Neural cell (in vitro differentiated cells): ENCODE measurements around the gene ARHGEF39. TPM values are rescaled to one million over a fixed set of nuclear protein-coding genes. Genes with fewer than 3 reads are reported as not detected.

Experiments used
- H2AFZ ChIP-seq: fragments of 200-600, 300-800 bp; sonication (generic), shearing (Covaris generic); 2 replicates; pipeline ENCODE4 v1.6.0; 2014; ENCODE audit warnings: low read depth, mild to moderate bottlenecking, antibody characterized with exemption, low read length, moderate library complexity
- H3F3A ChIP-seq: fragments of 200-600 bp; shearing (Covaris generic); 2 replicates; pipeline ENCODE4 v1.6.1; 2016; ENCODE audit warnings: mild to moderate bottlenecking, moderate library complexity, mixed read lengths, antibody characterized with exemption, low read length; ENCODE audit not compliant: insufficient read depth, poor library complexity, severe bottlenecking
- H3K27ac ChIP-seq: fragments of 200-600, 300-800 bp; sonication (generic), shearing (Covaris generic); 2 replicates; pipeline ENCODE4 v1.5.1; 2014; ENCODE audit warnings: mild to moderate bottlenecking, low read length, moderate library complexity
- H3K27me3 ChIP-seq: fragments of 300-800, 200-600 bp; sonication (generic), shearing (Covaris generic); 2 replicates; pipeline ENCODE4 v1.6.0; 2014; ENCODE audit warnings: mild to moderate bottlenecking, low read depth, low read length, moderate library complexity; ENCODE audit not compliant: insufficient read depth
- H3K36me3 ChIP-seq: fragments of 300-800, 200-600 bp; sonication (generic), shearing (Covaris generic); 2 replicates; pipeline ENCODE4 v1.5.1; 2014; ENCODE audit warnings: mild to moderate bottlenecking, antibody characterized with exemption, low read length, moderate library complexity; ENCODE audit not compliant: insufficient read depth
- H3K4me2 ChIP-seq: fragments of 300-800, 200-600 bp; sonication (generic), shearing (Covaris generic); 2 replicates; pipeline ENCODE4 v1.6.0; 2014; ENCODE audit warnings: mild to moderate bottlenecking, low read length
- H3K4me3 ChIP-seq: fragments of 300-800, 200-600 bp; sonication (generic), shearing (Covaris generic); 2 replicates; pipeline ENCODE4 v1.5.1; 2014; ENCODE audit warnings: mild to moderate bottlenecking, low read length, moderate library complexity
- H3K79me2 ChIP-seq: fragments of 200-600 bp; shearing (Covaris generic); replicated peaks from 2 replicates; pipeline ENCODE4 v1.6.0; 2014; ENCODE audit warnings: mild to moderate bottlenecking, low read length, moderate library complexity; ENCODE audit not compliant: insufficient read depth
- H3K9ac ChIP-seq: fragments of 300-800, 200-600 bp; sonication (generic), shearing (Covaris generic); 2 replicates; pipeline ENCODE4 v1.6.1; 2016; ENCODE audit warnings: mild to moderate bottlenecking, low read length, mixed read lengths
- H3K9me2 ChIP-seq: fragments of 200-600 bp; shearing (Covaris generic); 2 replicates; pipeline ENCODE4 v1.6.1; 2016; ENCODE audit warnings: mild to moderate bottlenecking, low read length, mixed read lengths; ENCODE audit not compliant: insufficient read depth
- H3K9me3 ChIP-seq: fragments of 200-600, 300-800 bp; sonication (generic), shearing (Covaris generic); 2 replicates; pipeline ENCODE4 v1.6.1; 2016; ENCODE audit warnings: mild to moderate bottlenecking, mixed run types, low read length, moderate library complexity, mixed read lengths
- H4K20me1 ChIP-seq: fragments of 200-600 bp; shearing (Covaris generic); 2 replicates; pipeline ENCODE4 v1.6.1; 2016; ENCODE audit warnings: mild to moderate bottlenecking, mixed run types; ENCODE audit not compliant: insufficient read depth
- CTCF ChIP-seq: fragments of 450-650 bp; IDR thresholded peaks from 2 replicates; pipeline ENCODE4 v1.5.1; 2014; ENCODE audit warnings: antibody characterized with exemption, mild to moderate bottlenecking, moderate library complexity; ENCODE audit not compliant: poor library complexity, severe bottlenecking
- EP300 ChIP-seq: fragments of 450-650 bp; conservative IDR thresholded peaks from 2 replicates; pipeline ENCODE4 v1.6.1; 2014; ENCODE audit warnings: antibody characterized with exemption, mild to moderate bottlenecking, moderate library complexity; ENCODE audit not compliant: poor library complexity, severe bottlenecking
- EZH2 ChIP-seq: fragments of 200-600, 300-800 bp; shearing (Covaris generic), sonication (generic); IDR thresholded peaks from 2 replicates; pipeline ENCODE4 v1.6.1; 2014; ENCODE audit warnings: antibody characterized with exemption, low read length, borderline replicate concordance, mild to moderate bottlenecking; ENCODE audit not compliant: insufficient read depth, poor library complexity, severe bottlenecking
- MXI1 ChIP-seq: fragments of 450-650 bp; conservative IDR thresholded peaks from 2 replicates; pipeline ENCODE4 v1.6.1; 2014; ENCODE audit warnings: antibody characterized with exemption, mild to moderate bottlenecking; ENCODE audit not compliant: poor library complexity, severe bottlenecking
- POLR2AphosphoS5 ChIP-seq: IDR thresholded peaks from 2 replicates; pipeline ENCODE4 v1.6.1; 2012
- RAD21 ChIP-seq: fragments of 450-650 bp; conservative IDR thresholded peaks from 2 replicates; pipeline ENCODE4 v1.6.1; 2014; ENCODE audit warnings: antibody characterized with exemption, mild to moderate bottlenecking, moderate library complexity
- REST ChIP-seq: IDR thresholded peaks from 2 replicates; pipeline ENCODE4 v1.6.1; 2012; ENCODE audit warnings: borderline replicate concordance
- SMC3 ChIP-seq: fragments of 450-650 bp; conservative IDR thresholded peaks from 2 replicates; pipeline ENCODE4 v1.6.1; 2014; ENCODE audit warnings: antibody characterized with exemption, mild to moderate bottlenecking, moderate library complexity; ENCODE audit not compliant: poor library complexity
- TAF1 ChIP-seq: IDR thresholded peaks from 2 replicates; pipeline ENCODE4 v1.6.1; 2012; ENCODE audit warnings: low read depth
- polyA plus RNA-seq: library from polyadenylated mRNA; depleted of rRNA; stranded (reverse); fragments of >200 nt; gene quantifications from 2 replicates; pipeline ENCODE4 v1.2.3, GENCODE V29; 2014

Gene ARHGEF39
- polyA plus RNA-seq, 1 donor from 2014 or later = 0.51 TPM

GRCh38 chr9:35689542-35690293, 24.7 kb upstream of the ARHGEF39 start, which contains the start of gene TPM2:
TPM2 (minus strand) TSS chr9:35689925; CDS start chr9:35689817, 108 bp downstream.
- Histone ChIP-seq H3K9me3 (no peaks in the 10 kb centered on the region), H3K9ac (peak within 1 kb of the TSS; percentile 26), H3K27me3 (peaks cover 27% of the 10 kb centered on the region), H3K9me2 (no peaks in the 10 kb centered on the region), H4K20me1 (no peaks in the 10 kb centered on the region), H2AFZ (no peak within 1 kb of the TSS), H3F3A (no peaks in the 10 kb centered on the region), H3K4me2 (peak within 1 kb of the TSS; percentile 19), H3K36me3 (no peaks in the 10 kb centered on the region), H3K4me3 (peak within 1 kb of the TSS; percentile 61), H3K27ac (no peak within 1 kb of the TSS), H3K79me2 (no peaks in the 10 kb centered on the region)
- TF ChIP-seq EZH2 (no peak), RAD21 (no peak), REST (no peak), SMC3 (no peak), CTCF (no peak), EP300 (no peak), MXI1 (no peak), TAF1 (no peak), POLR2AphosphoS5 (no peak)

GRCh38 chr9:35688558-35689541, 23.9 kb upstream of the ARHGEF39 start:
- H3K27ac ChIP-seq = no peak overlapping the region
- no peaks in the 10 kb centered on the region for H3K79me2 ChIP-seq

More at GRCh38 chr9:35688558-35689541, 23.9 kb upstream of the ARHGEF39 start:
- Histone ChIP-seq H3K27me3 (peaks cover 27% of the 10 kb centered on the region), H3K4me3 (no peak overlapping the region), H2AFZ (no peak overlapping the region), H3F3A (no peaks in the 10 kb centered on the region), H3K9ac (no peak overlapping the region), H3K4me2 (no peak overlapping the region), H4K20me1 (no peaks in the 10 kb centered on the region), H3K9me2 (no peaks in the 10 kb centered on the region), H3K36me3 (no peaks in the 10 kb centered on the region), H3K9me3 (no peaks in the 10 kb centered on the region)
- TF ChIP-seq CTCF = no peak
- TF ChIP-seq EP300 = no peak
- no peak for TF ChIP-seq POLR2AphosphoS5
- no peak for TF ChIP-seq REST
- TF ChIP-seq EZH2 = no peak
- no peak for TF ChIP-seq MXI1
- no peak for TF ChIP-seq TAF1
- no peak for TF ChIP-seq SMC3
- no peak for TF ChIP-seq RAD21
